ENCODE measurements around the gene MPP4. TPM values are rescaled to one million over a fixed set of nuclear protein-coding genes. Genes with fewer than 3 reads are reported as not detected.
A peak's percentile ranks its signal among the peaks of the same experiment; 100 is the strongest.

MPP4 gene
- total and polyA plus RNA-seq, 9 of the 15 experiments (the other 6 are each of a cell fraction or from before 2014, with no cell fraction given): 0.03 to 0.08 TPM; not detected in 7

GRCh38 chr2:201664334-201664733, 34.1 kb downstream of the MPP4 start:
- no peaks in the 10 kb centered on the region for H3K79me2 ChIP-seq (ENCODE audit: control insufficient read depth, insufficient read depth, low read length)
- ChIA-PET CTCF (ENCODE audit: low intra/inter-chr PET ratio) (no interaction called here), POLR2A (interaction anchor here (0.6 kb wide), 1 partner anchor 16 kb away, joined by 3 read pairs; no protein-coding TSS in a partner anchor)
- FAIRE-seq: no peak
- BruUV-seq (replicated peaks): no TSS peak
- H3K9me3 ChIP-seq (replicated peaks; ENCODE audit: control insufficient read depth, insufficient read depth, low read depth, low read length): no peaks in the 10 kb centered on the region
- TF ChIP-seq PRDM10 (IDR thresholded peaks at IDR 0.05; ENCODE audit: partially characterized antibody) (peak; percentile 39), CREM (IDR thresholded peaks at IDR 0.05; ENCODE audit: low read depth) (peak; percentile 80), ATF1 (CRISPR knock-in tag; IDR thresholded peaks at IDR 0.05) (no peak), ATF1 (tag; IDR thresholded peaks at IDR 0.05) (peak; percentile 51; the same call in 1 of the 2 replicates), CREB1 (IDR thresholded peaks at IDR 0.05) (0 out of 2 replicates have a peak, but pooled peaks have one; percentile 37), CREB1 (CRISPR knock-in tag; IDR thresholded peaks at IDR 0.05) (no peak), HMBOX1 (IDR thresholded peaks at IDR 0.05) (0 out of 2 replicates have a peak, but pooled peaks have one; percentile 24), ZNF280B (CRISPR knock-in tag; IDR thresholded peaks at IDR 0.05) (no peak)
- TF ChIP-seq, protein P1, sequence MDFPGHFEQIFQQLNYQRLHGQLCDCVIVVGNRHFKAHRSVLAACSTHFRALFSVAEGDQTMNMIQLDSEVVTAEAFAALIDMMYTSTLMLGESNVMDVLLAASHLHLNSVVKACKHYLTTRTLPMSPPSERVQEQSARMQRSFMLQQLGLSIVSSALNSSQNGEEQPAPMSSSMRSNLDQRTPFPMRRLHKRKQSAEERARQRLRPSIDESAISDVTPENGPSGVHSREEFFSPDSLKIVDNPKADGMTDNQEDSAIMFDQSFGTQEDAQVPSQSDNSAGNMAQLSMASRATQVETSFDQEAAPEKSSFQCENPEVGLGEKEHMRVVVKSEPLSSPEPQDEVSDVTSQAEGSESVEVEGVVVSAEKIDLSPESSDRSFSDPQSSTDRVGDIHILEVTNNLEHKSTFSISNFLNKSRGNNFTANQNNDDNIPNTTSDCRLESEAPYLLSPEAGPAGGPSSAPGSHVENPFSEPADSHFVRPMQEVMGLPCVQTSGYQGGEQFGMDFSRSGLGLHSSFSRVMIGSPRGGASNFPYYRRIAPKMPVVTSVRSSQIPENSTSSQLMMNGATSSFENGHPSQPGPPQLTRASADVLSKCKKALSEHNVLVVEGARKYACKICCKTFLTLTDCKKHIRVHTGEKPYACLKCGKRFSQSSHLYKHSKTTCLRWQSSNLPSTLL (IDR thresholded peaks at IDR 0.05): no peak
- no peak for DNase-seq (ENCODE audit: extremely low read depth in 1 of 4, low spot score in 3 of 4)
- no peaks in the 10 kb centered on the region for H3K36me3 ChIP-seq (ENCODE audit: control insufficient read depth, insufficient read depth, low read length)
- intact Hi-C loops (cut with micrococcal nuclease) (no loop called here), in situ Hi-C loops (cut with MboI) (no loop called here)
- H4K20me1 ChIP-seq (replicated peaks; ENCODE audit: control insufficient read depth, insufficient read depth, low read length): no peaks in the 10 kb centered on the region
- H3K4me3 ChIP-seq: no peak overlapping the region
- H3K4me1 ChIP-seq (replicated peaks in 1 of 2; ENCODE audit: control insufficient read depth in 2 of 2, insufficient read depth in 2 of 2, low read length in 2 of 2): no peaks in the 10 kb centered on the region; a peak in 2 of 5 replicates
- no peaks in the 10 kb centered on the region for H3K9me1 ChIP-seq (ENCODE audit: control insufficient read depth, insufficient read depth, low read length)
- WGBS (ENCODE audit: insufficient coverage, low coverage, missing lambda C conversion rate): 18% methylated on average over 5 of the region's 8 CpGs
- H3K27me3 ChIP-seq (ENCODE audit: control insufficient read depth in 2 of 2, insufficient read depth in 2 of 2, low read length in 2 of 2): no peaks in the 10 kb centered on the region; a peak in 2 of 5 replicates
- peak overlapping the region; percentile 53; the same call in 1 of the 2 replicates for H2AFZ ChIP-seq (ENCODE audit: low read depth, low read length)
- H3K9ac ChIP-seq (ENCODE audit: insufficient read depth in 1 of 2, low read depth in 2 of 2, low read length in 2 of 2): no peak overlapping the region
- H3K27ac ChIP-seq (ENCODE audit: extremely low read depth, low read depth, low read length): no peak overlapping the region
- peak overlapping the region; percentile 33; the same call in 1 of the 2 replicates for H3K4me2 ChIP-seq (ENCODE audit: insufficient read depth, low read length)
- ATAC-seq: no peak

All from K562 (cell line).